Central memory CD4-positive, alpha-beta T cell (primary cell): ENCODE results near the gene CD74.
"Not testable (repeated sequence)": the region's sequence is repeated elsewhere in the genome, so short reads cannot be mapped to it uniquely, and the experiment has no call there.

Experiments
- DNase-seq: peaks from one replicate; pipeline ENCODE4 v3.0.0; 2022

Gene CD74

DNA sequence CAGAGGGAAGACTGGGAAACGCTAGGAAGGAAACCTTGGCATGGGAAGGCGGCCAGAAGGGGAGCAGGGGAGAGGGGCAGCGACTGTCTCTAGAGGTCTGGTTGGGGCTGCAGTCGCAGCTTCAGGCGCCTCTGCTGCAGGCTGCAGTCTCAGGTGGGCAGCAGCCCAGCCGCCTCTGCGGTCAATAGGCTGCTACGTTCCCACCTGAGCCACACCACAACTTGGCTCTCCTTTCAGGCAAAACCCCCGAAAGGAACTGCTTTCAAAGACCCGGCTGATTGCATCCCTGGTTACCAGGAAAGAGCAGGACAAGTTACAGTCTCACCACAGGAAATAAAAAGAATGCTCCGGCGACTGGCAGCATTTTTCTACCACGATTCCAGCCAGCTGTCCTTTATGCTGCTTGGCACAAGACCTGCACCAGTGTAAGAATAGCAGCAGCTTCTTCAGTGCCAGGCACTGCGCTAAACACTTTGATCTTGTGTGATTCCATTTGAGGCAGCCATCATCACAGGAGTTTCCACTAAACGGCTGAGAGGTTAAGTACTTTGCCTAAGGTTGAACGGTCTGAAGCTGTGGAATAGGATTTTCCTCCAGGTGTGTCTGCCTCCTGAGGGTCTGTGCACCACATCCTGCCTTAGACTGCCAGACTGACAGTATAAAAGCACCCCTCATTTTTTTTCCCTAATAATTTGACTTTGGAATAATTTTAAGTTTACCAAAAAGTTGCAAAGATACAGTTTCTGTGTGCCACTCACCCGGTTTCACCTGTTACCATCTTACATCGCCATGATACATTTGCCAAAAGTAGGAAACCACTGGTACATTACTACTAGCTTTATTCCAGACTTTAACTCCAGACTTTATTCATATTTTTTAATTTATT lies 29.3 kb upstream of the CD74 start:
- DNase-seq: no peak

DNA sequence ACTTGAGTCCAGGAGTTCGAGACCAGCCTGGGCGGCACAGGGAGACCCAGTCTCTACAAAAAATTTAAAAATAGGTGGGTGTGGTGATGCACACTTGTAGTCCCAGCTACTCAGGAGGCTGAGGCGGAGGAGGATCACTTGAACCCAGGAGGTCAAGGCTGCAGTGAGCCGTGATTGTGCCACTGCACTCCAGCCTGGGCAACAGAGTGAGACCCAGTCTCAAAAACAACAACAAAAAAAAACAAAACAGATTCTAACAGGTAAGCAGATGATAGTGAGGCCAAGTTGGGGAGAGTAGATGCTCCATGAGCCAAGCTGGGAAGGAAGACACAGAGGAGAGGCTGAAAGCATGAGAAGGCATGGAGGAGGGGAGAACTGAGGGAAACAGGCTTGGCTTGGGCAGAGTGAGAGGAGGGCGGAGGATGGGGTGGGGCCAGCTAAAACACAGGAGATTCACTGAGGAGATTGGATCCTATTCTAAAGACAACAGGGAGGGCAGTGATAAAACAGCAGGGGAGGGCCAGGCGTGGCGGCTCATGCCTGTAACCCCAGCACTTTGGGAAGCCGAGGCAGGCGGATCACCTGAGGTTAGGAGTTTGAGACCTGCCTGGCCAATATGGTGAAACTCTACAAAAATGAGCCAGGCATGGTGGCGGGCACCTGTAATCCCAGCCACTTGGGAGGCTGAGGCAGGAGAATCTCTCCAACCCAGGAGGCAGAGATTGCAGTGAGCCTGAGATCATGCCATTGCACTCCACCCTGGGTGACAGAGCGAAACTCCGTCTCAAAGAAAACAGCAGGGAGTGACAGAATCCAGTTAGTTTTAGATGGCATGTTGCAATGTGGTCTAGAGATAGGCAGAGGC lies 28.5 kb upstream of the CD74 start:
- no peak for DNase-seq

GRCh38 chr5:150438873-150439546 lies 26.3 kb upstream of the CD74 start:
- no peak for DNase-seq

GRCh38 chr5:150436141-150436680 lies 23.5 kb upstream of the CD74 start:
- peak; percentile 85 for DNase-seq

DNA sequence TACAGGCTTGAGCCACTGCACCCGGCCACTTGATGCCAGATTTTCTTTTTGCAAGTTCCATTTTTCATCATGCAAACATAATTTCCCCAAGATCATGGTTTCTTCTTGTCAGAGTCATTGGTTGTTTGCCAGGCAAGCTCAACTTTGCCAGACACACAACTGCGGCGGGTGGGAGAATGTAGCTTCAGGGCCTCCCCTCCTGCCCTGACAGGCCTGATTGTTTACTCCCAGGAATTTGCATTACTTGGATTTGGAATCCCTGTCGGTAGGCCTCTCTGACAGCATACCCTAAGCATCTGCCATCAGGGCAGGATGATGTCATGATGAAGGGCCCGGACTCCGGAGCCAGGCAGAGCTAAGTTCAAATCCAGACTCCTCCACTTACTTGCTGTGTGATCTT lies 21.8 kb upstream of the CD74 start:
- DNase-seq: no peak

DNA sequence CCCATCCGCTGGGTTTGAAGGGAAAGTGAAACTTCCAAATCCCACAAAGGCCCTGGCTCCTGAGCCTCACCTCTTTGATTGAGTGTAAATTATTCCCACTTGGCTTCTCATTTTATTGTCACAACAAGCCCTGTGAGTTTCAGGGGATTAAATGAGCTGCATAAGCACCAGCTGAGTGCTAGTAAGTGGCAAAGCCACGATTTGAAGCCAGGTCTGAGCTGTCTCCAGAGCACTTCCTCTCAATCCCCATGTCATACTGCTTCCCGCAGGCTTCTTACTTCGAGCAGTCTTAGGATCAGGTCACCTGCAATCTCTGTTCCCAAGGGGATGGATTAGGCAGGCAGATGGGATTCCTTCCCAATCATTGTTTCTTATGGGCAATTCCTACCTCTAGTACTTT lies 18.9 kb upstream of the CD74 start:
- no peak for DNase-seq

GRCh38 chr5:150431048-150431447 lies 18.3 kb upstream of the CD74 start:
- no peak for DNase-seq

DNA sequence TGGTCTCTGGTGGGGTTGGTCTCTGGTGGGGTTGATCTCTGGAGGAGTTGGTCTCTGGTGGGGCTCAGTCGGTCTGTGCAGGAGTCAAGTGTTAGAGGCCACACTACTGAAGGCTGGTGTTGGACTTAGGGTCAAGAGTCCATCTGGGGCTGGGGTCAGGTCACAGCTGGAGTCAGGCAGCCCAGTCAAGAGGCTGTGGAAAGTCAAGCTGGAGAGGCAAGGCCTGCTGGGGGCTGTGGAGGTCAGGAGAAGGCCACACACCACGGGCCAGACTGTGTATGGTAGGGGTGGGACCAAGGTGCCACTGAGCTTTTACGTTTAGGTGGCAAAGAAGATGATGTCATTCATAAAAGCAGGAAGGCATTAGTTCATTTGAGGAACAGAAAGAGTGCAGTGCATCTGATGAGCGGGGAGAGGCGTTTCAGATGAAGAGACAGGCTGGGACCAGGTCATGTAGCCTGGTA lies 16.7 kb upstream of the CD74 start:
- DNase-seq: no peak

DNA sequence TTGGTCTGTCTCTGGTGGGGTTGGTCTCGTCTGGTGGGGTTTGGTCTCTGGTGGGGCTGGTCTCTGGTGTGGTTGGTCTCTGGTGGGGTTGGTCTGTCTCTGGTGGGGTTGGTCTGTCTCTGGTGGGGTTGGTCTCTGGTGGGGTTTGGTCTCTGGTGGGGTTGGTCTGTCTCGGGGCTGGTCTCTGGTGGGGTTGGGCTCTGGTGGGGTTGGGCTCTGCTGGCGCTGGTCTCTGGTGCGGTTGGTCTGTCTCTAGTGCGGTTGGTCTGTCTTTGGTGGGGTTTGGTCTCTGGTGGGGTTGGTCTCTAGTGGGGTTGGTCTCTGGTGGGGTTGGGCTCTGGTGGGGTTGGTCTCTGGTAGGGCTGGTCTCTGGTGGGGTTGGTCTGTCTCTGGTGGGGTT lies 16.3 kb upstream of the CD74 start:
- DNase-seq: no peak

- no peak for DNase-seq
Observed at GRCh38 chr5:150428106-150428876, 15.6 kb upstream of the CD74 start.

- not testable (repeated sequence) for DNase-seq
Observed at GRCh38 chr5:150426165-150426564, 13.5 kb upstream of the CD74 start.

GRCh38 chr5:150422758-150423157 lies 10.0 kb upstream of the CD74 start:
- DNase-seq: no peak

DNA sequence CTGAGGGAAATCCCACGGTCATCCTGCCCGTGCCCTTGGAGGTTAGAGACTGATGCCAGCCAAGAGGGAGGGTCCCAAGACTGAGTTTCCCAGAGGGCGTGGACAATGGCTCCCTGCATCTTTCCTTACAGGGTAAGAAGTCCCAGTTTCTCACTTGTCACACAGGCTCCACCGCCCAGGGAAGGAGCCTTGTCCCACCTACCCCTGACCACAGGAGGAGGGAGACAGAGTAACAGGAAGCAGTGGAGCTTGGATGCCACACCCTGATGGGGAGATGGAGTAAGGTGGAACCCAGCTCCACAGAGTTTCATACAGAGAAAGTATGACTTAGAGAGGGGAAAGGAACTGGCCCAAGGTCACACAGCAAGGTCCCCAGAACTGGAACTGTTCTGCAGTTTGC lies 9.4 kb upstream of the CD74 start:
- DNase-seq: no peak

- DNase-seq: no peak
Observed at GRCh38 chr5:150419630-150420270, 7.0 kb upstream of the CD74 start.

GRCh38 chr5:150413902-150414790 lies 1.4 kb upstream of the CD74 start:
- DNase-seq: not testable (repeated sequence)

GRCh38 chr5:150413176-150413901 lies 629 bp upstream of the CD74 start:
- DNase-seq: no peak

- DNase-seq: peak; percentile 65
Observed at GRCh38 chr5:150411245-150411979, 1.3 kb downstream of the CD74 start.

GRCh38 chr5:150410524-150411244 lies 2.0 kb downstream of the CD74 start:
- peak; percentile 63 for DNase-seq
